Spinal cord (tissue), 10 donors: Measurements from ENCODE around the gene TRMT44. TPM values are rescaled to one million over a fixed set of nuclear protein-coding genes. Genes with fewer than 3 reads are reported as not detected.

Experiments
- DNase-seq, 6 donors: peaks; one replicate each; pipeline versions ENCODE4 v3.0.0 to v3.0.0-alpha.2; 2013 to 2015; ENCODE audit warnings: low spot score in 6 of 6, low read depth in 4 of 6
- H3K27ac ChIP-seq: one replicate; pipeline ENCODE4 v1.5.1; 2013; ENCODE audit warnings: low read depth, low read length, control low read depth
- H3K27me3 ChIP-seq: one replicate; pipeline ENCODE4 v1.6.1; 2013; ENCODE audit warnings: low read length; ENCODE audit not compliant: control insufficient read depth, insufficient read depth
- H3K36me3 ChIP-seq: one replicate; pipeline ENCODE4 v1.6.1; 2013; ENCODE audit warnings: low read length; ENCODE audit not compliant: control insufficient read depth, insufficient read depth
- H3K4me1 ChIP-seq: one replicate; pipeline ENCODE4 v1.6.1; 2013; ENCODE audit warnings: low read length; ENCODE audit not compliant: control insufficient read depth, insufficient read depth
- H3K4me3 ChIP-seq: one replicate; pipeline ENCODE4 v1.5.1; 2013; ENCODE audit warnings: low read depth, low read length, control low read depth
- H3K9me3 ChIP-seq: one replicate; pipeline ENCODE4 v1.6.1; 2013; ENCODE audit warnings: low read length; ENCODE audit not compliant: control insufficient read depth, insufficient read depth
- WGBS: methylation state at CpG from one replicate; pipeline ENCODE4 v1.1.5; 2013; ENCODE audit warnings: missing lambda C conversion rate; ENCODE audit not compliant: insufficient coverage; 5-methylcytosine and 5-hydroxymethylcytosine counted together
- polyA plus RNA-seq, 2 donors: library from polyadenylated mRNA; unstranded; fragments of 120-200 nt; gene quantifications; one replicate each; pipeline ENCODE4 v1.2.1, GENCODE V29; 2013; ENCODE audit not compliant: insufficient read length in 2 of 2
- total RNA-seq, 2 donors: library from RNA; depleted of rRNA in 1 of 2; stranded (reverse); fragments of 120-200 nt in 1 of 2; fragments of >200 nt in 1 of 2; gene quantifications; one replicate each; pipeline versions ENCODE4 v1.2.3 to v1.2.4, GENCODE V29; 2013 to 2014
- donor health status: healthy.

The TRMT44 gene
- total and polyA plus RNA-seq, 4 donors: 13.9 to 23.1 (median 15.5) TPM

GRCh38 chr4:8396762-8397406 is 43.7 kb upstream of the TRMT44 start:
- Histone ChIP-seq H3K36me3 (peaks cover 64% of the 10 kb centered on the region), H3K9me3 (no peaks in the 10 kb centered on the region), H3K27ac (no peak overlapping the region), H3K4me3 (no peak overlapping the region), H3K4me1 (peaks cover 36% of the 10 kb centered on the region), H3K27me3 (no peaks in the 10 kb centered on the region)
- DNase-seq: peak in 1 of 6 donors; percentile 39
- 93% methylated on average over 23 of the region's 27 CpGs for WGBS

- no peak overlapping the region for H3K27ac ChIP-seq
- peaks cover 37% of the 10 kb centered on the region for H3K4me1 ChIP-seq
- 94% methylated on average over 9 of the region's 9 CpGs for WGBS
- DNase-seq: no peak
- peaks cover 64% of the 10 kb centered on the region for H3K36me3 ChIP-seq
- H3K4me3 ChIP-seq: no peak overlapping the region
- no peaks in the 10 kb centered on the region for H3K27me3 ChIP-seq
- H3K9me3 ChIP-seq: no peaks in the 10 kb centered on the region
Measured at GRCh38 chr4:8398347-8398746, 42.2 kb upstream of the TRMT44 start.

- peaks cover 28% of the 10 kb centered on the region for H3K4me1 ChIP-seq
- H3K36me3 ChIP-seq: peaks cover 70% of the 10 kb centered on the region
- no peak overlapping the region for H3K27ac ChIP-seq
- no peak for DNase-seq
- no peaks in the 10 kb centered on the region for H3K9me3 ChIP-seq
- 86% methylated on average over 15 of the region's 15 CpGs for WGBS
- H3K27me3 ChIP-seq: no peaks in the 10 kb centered on the region
- H3K4me3 ChIP-seq: no peak overlapping the region
Measured at GRCh38 chr4:8399298-8399697, 41.3 kb upstream of the TRMT44 start.

GRCh38 chr4:8400632-8401325 is 39.8 kb upstream of the TRMT44 start:
- H3K4me3 ChIP-seq: no peak overlapping the region
- peaks cover 21% of the 10 kb centered on the region for H3K4me1 ChIP-seq
- no peaks in the 10 kb centered on the region for H3K27me3 ChIP-seq
- WGBS: 93% methylated on average over 5 of the region's 13 CpGs
- H3K9me3 ChIP-seq: no peaks in the 10 kb centered on the region
- peaks cover 74% of the 10 kb centered on the region for H3K36me3 ChIP-seq
- no peak overlapping the region for H3K27ac ChIP-seq
- no peak for DNase-seq

GRCh38 chr4:8401665-8402064 is 38.9 kb upstream of the TRMT44 start:
- DNase-seq: no peak
- Histone ChIP-seq H3K27me3 (no peaks in the 10 kb centered on the region), H3K4me3 (no peak overlapping the region), H3K36me3 (peaks cover 73% of the 10 kb centered on the region), H3K27ac (no peak overlapping the region), H3K4me1 (peaks cover 21% of the 10 kb centered on the region), H3K9me3 (no peaks in the 10 kb centered on the region)
- 92% methylated on average over 10 of the region's 10 CpGs for WGBS

GRCh38 chr4:8402181-8402597 is 38.4 kb upstream of the TRMT44 start:
- no peaks in the 10 kb centered on the region for H3K27me3 ChIP-seq
- peaks cover 21% of the 10 kb centered on the region for H3K4me1 ChIP-seq
- no peak overlapping the region for H3K27ac ChIP-seq
- 79% methylated on average over 7 of the region's 11 CpGs for WGBS
- no peak overlapping the region for H3K4me3 ChIP-seq
- peak in 1 of 6 donors; percentile 39 for DNase-seq
- no peaks in the 10 kb centered on the region for H3K9me3 ChIP-seq
- H3K36me3 ChIP-seq: peaks cover 69% of the 10 kb centered on the region

- Histone ChIP-seq H3K4me3 (no peak overlapping the region), H3K27ac (no peak overlapping the region), H3K36me3 (peaks cover 69% of the 10 kb centered on the region), H3K4me1 (peaks cover 21% of the 10 kb centered on the region), H3K9me3 (no peaks in the 10 kb centered on the region), H3K27me3 (no peaks in the 10 kb centered on the region)
- 79% methylated on average over 12 of the region's 14 CpGs for WGBS
- no peak for DNase-seq
Measured at GRCh38 chr4:8402640-8403039, 37.9 kb upstream of the TRMT44 start.

- Histone ChIP-seq H3K36me3 (peaks cover 70% of the 10 kb centered on the region), H3K4me3 (no peak overlapping the region), H3K27ac (no peak overlapping the region), H3K4me1 (peaks cover 21% of the 10 kb centered on the region), H3K27me3 (no peaks in the 10 kb centered on the region), H3K9me3 (no peaks in the 10 kb centered on the region)
- WGBS: 27% methylated on average over 8 of the region's 12 CpGs
- peak in 4 of 6 donors; percentile 35 to 85 (median 60) for DNase-seq
Measured at GRCh38 chr4:8403173-8403753, 37.3 kb upstream of the TRMT44 start.

GRCh38 chr4:8403976-8404375 is 36.6 kb upstream of the TRMT44 start:
- Histone ChIP-seq H3K36me3 (peaks cover 70% of the 10 kb centered on the region), H3K27ac (no peak overlapping the region), H3K27me3 (no peaks in the 10 kb centered on the region), H3K4me1 (peaks cover 21% of the 10 kb centered on the region), H3K4me3 (no peak overlapping the region), H3K9me3 (no peaks in the 10 kb centered on the region)
- 90% methylated on average over 6 of the region's 13 CpGs for WGBS
- no peak for DNase-seq
